GM19467 (cell line): ENCODE measurements around the gene SUMO3.

ENCODE experiments used
- ATAC-seq: cut with Tn5 transposase; IDR thresholded peaks from one replicate; pipeline ENCODE4 v1.9.1; 2021; ENCODE audit warnings: mild to moderate bottlenecking, moderate library complexity; ENCODE audit not compliant: unreplicated experiment

SUMO3 gene

GRCh38 chr21:44817914-44818639 is at the start of gene SUMO3:
TSS of gene SUMO3 (minus strand) at chr21:44818062. CDS start at chr21:44817968, 94 bp downstream.
- ATAC-seq: peak; percentile 56

GRCh38 chr21:44867464-44867863 is 49.6 kb upstream of the SUMO3 start:
- no peak for ATAC-seq

- ATAC-seq: no peak
Observed at GRCh38 chr21:44866780-44867179, 48.9 kb upstream of the SUMO3 start.

- no peak for ATAC-seq
Observed at GRCh38 chr21:44865561-44866280, 47.9 kb upstream of the SUMO3 start.

GRCh38 chr21:44862869-44863685 is 45.2 kb upstream of the SUMO3 start:
- no peak for ATAC-seq

- ATAC-seq: no peak
Observed at GRCh38 chr21:44858791-44859190, 40.9 kb upstream of the SUMO3 start.

- no peak for ATAC-seq
Observed at GRCh38 chr21:44858291-44858690, 40.4 kb upstream of the SUMO3 start.

- no peak for ATAC-seq
Observed at GRCh38 chr21:44857127-44857892, 39.4 kb upstream of the SUMO3 start.

- no peak for ATAC-seq
Observed at GRCh38 chr21:44856131-44856530, 38.3 kb upstream of the SUMO3 start.

- no peak for ATAC-seq
Observed at GRCh38 chr21:44855572-44855971, 37.7 kb upstream of the SUMO3 start.

- no peak for ATAC-seq
Observed at GRCh38 chr21:44854664-44855446, 37.0 kb upstream of the SUMO3 start.

GRCh38 chr21:44854391-44854663 is 36.5 kb upstream of the SUMO3 start:
- ATAC-seq: no peak

GRCh38 chr21:44853601-44854390 is 35.9 kb upstream of the SUMO3 start:
- no peak for ATAC-seq

GRCh38 chr21:44850905-44851657 is 33.2 kb upstream of the SUMO3 start:
- ATAC-seq: no peak

GRCh38 chr21:44850208-44850800 is 32.4 kb upstream of the SUMO3 start:
- no peak for ATAC-seq

GRCh38 chr21:44849616-44850130 is 31.8 kb upstream of the SUMO3 start:
- ATAC-seq: no peak

GRCh38 chr21:44848821-44849521 is 31.1 kb upstream of the SUMO3 start:
- no peak for ATAC-seq
